GM21786 (cell line): ENCODE measurements around the gene SEPSECS.
"Not testable (repeated sequence)": the region's sequence is repeated elsewhere in the genome, so short reads cannot be mapped to it uniquely, and the experiment has no call there.

Experiments
- ATAC-seq: cut with Tn5 transposase; IDR thresholded peaks from one replicate; pipeline ENCODE4 v1.9.1; 2021; ENCODE audit not compliant: unreplicated experiment

Gene SEPSECS

GRCh38 chr4:25088093-25088952 is 71.9 kb downstream of the SEPSECS start:
- no peak for ATAC-seq

GRCh38 chr4:25085671-25086070 is 74.6 kb downstream of the SEPSECS start:
- no peak for ATAC-seq

- ATAC-seq = not testable (repeated sequence)
Measured at GRCh38 chr4:25083441-25083840, 76.8 kb downstream of the SEPSECS start.

GRCh38 chr4:25081866-25082471 is 78.3 kb downstream of the SEPSECS start:
- no peak for ATAC-seq

- ATAC-seq = no peak
Measured at GRCh38 chr4:25080571-25080970, 79.7 kb downstream of the SEPSECS start.

- ATAC-seq = no peak
Measured at GRCh38 chr4:25078523-25078922, 81.7 kb downstream of the SEPSECS start.

- ATAC-seq = no peak
Measured at GRCh38 chr4:25076625-25077398, 83.4 kb downstream of the SEPSECS start.

- no peak for ATAC-seq
Measured at GRCh38 chr4:25075851-25076250, 84.4 kb downstream of the SEPSECS start.

GRCh38 chr4:25075129-25075528 is 85.1 kb downstream of the SEPSECS start:
- no peak for ATAC-seq

GRCh38 chr4:25070545-25070944 is 89.7 kb downstream of the SEPSECS start:
- no peak for ATAC-seq
